Measurements from ENCODE around the gene CDK10. TPM values are rescaled to one million over a fixed set of nuclear protein-coding genes. Genes with fewer than 3 reads are reported as not detected.
"Not testable (repeated sequence)": the region's sequence is repeated elsewhere in the genome, so short reads cannot be mapped to it uniquely, and the experiment has no call there.

The CDK10 gene
- total and polyA plus RNA-seq, 8 donors, result 33.7 to 253 (median 59.4) TPM

GRCh38 chr16:89687092-89687940 lies 827 bp downstream of the CDK10 start:
- Histone ChIP-seq H3K4me1 (peaks cover 9 to 16% (median 12%) of the 10 kb centered on the region in 3 donors), H3K27ac (peak overlapping the region; percentile 78 to 91 (median 86)), H3K4me3 (peak overlapping the region; percentile 69 to 100 (median 95)), H3K9me3 (no peaks in the 10 kb centered on the region), H3K27me3 (no peaks in the 10 kb centered on the region), H3K36me3 (peaks cover 0 to 18% (median 13%) of the 10 kb centered on the region in 3 donors)
- DNase-seq (peak; percentile 79 to 93 (median 86)), FAIRE-seq (no peak), ATAC-seq (peak; percentile 89 to 92 (median 90))
- intact Hi-C loops (cut with DNase I), result no loop called here
- TF ChIP-seq CTCF (IDR thresholded peaks at IDR 0.05), result no peak
- 4 to 5% methylated on average over 42 of the region's 42 CpGs for whole genome bisulfite sequencing, 2 donors

GRCh38 chr16:89688395-89688794 lies 1.9 kb downstream of the CDK10 start:
- ATAC-seq, result no peak
- Histone ChIP-seq H3K27ac (peak overlapping the region in 1 of 4 donors; percentile 87), H3K36me3 (peaks cover 0 to 24% (median 24%) of the 10 kb centered on the region in 3 donors), H3K4me1 (peaks cover 9 to 16% (median 12%) of the 10 kb centered on the region in 3 donors), H3K27me3 (no peaks in the 10 kb centered on the region), H3K4me3 (no peak overlapping the region), H3K9me3 (no peaks in the 10 kb centered on the region)
- FAIRE-seq, result no peak
- no peak for TF ChIP-seq CTCF (IDR thresholded peaks at IDR 0.05)
- intact Hi-C loops (cut with DNase I), result no loop called here
- WGBS, 2 donors, result 61 to 62% methylated on average over 5 of the region's 5 CpGs
- peak in 1 of 6 donors; percentile 9 for DNase-seq

- FAIRE-seq (no peak), DNase-seq (peak in 1 of 6 donors; percentile 28), ATAC-seq (no peak)
- peaks cover 9 to 16% (median 12%) of the 10 kb centered on the region in 3 donors for H3K4me1 ChIP-seq
- intact Hi-C loops (cut with DNase I), result no loop called here
- peaks cover 0 to 32% (median 32%) of the 10 kb centered on the region in 3 donors for H3K36me3 ChIP-seq
- TF ChIP-seq CTCF (IDR thresholded peaks at IDR 0.05), result no peak
- WGBS, 2 donors, result 90 to 91% methylated on average over 13 of the region's 13 CpGs
- H3K9me3 ChIP-seq, result no peaks in the 10 kb centered on the region
- H3K4me3 ChIP-seq, result no peak overlapping the region
- H3K27ac ChIP-seq, result no peak overlapping the region
- no peaks in the 10 kb centered on the region for H3K27me3 ChIP-seq
Measured at GRCh38 chr16:89689142-89689541, 2.7 kb downstream of the CDK10 start.

- DNase-seq, result peak in 1 of 6 donors; percentile 17
- Histone ChIP-seq H3K36me3 (peaks cover 0 to 36% (median 35%) of the 10 kb centered on the region in 3 donors), H3K4me1 (peaks cover 9 to 16% (median 12%) of the 10 kb centered on the region in 3 donors)
- FAIRE-seq; H3K9me3 ChIP-seq; H3K4me3 ChIP-seq; H3K27me3 ChIP-seq; ATAC-seq; intact Hi-C loops (cut with DNase I); H3K27ac ChIP-seq: not testable (repeated sequence)
- WGBS, 2 donors, result 76 to 92% methylated on average over 4 of the region's 4 CpGs
Measured at GRCh38 chr16:89689621-89690020, 3.1 kb downstream of the CDK10 start.

- Histone ChIP-seq H3K4me1 (peaks cover 9 to 16% (median 12%) of the 10 kb centered on the region in 3 donors), H3K4me3 (no peak overlapping the region), H3K27me3 (no peaks in the 10 kb centered on the region), H3K9me3 (no peaks in the 10 kb centered on the region), H3K27ac (no peak overlapping the region), H3K36me3 (peaks cover 0 to 36% (median 35%) of the 10 kb centered on the region in 3 donors)
- intact Hi-C loops (cut with DNase I), result no loop called here
- DNase-seq, result peak in 1 of 6 donors; percentile 42
- 88 to 93% methylated on average over 16 of the region's 16 CpGs for WGBS, 2 donors
- no peak for ATAC-seq
- no peak for FAIRE-seq
- TF ChIP-seq CTCF (IDR thresholded peaks at IDR 0.05), result no peak
Measured at GRCh38 chr16:89690392-89690901, 4.0 kb downstream of the CDK10 start.
